GOT3 (cell line): ENCODE results near the gene SLFN13.
"Not testable (repeated sequence)": the region's sequence is repeated elsewhere in the genome, so short reads cannot be mapped to it uniquely, and the experiment has no call there.

Experiments
- DNase-seq: peaks from one replicate; lab custom pipeline; 2025; ENCODE audit warnings: mixed read lengths; lab: John Stamatoyannopoulos, UW

Gene SLFN13

GRCh38 chr17:35448214-35448898 is at the start of gene SLFN13:
TSS of gene SLFN13 (minus strand) at chr17:35448766. CDS start at chr17:35445680, 3,086 bp downstream.
- no peak for DNase-seq

GRCh38 chr17:35496451-35497290 is 48.1 kb upstream of the SLFN13 start:
- no peak for DNase-seq

DNA sequence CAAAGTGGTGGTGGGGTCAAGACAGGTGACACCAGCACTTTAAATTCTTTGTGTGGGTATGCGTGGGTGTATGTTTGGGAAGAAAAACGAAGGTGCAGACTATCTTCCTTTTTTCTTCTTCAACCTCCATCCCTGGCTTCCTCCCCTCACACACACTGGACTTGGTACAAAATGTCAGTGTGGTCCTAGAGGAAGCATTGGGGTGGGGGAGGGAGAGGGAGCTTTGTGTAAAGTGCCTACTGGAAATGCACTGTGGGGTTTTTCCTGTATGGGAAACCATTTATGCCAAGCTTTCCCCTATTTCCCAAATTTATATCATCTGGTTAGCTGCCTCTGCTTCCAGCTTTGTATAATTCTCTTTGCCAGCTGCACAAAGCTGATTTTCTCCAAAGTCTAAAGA is 44.5 kb upstream of the SLFN13 start:
- DNase-seq = no peak

DNA sequence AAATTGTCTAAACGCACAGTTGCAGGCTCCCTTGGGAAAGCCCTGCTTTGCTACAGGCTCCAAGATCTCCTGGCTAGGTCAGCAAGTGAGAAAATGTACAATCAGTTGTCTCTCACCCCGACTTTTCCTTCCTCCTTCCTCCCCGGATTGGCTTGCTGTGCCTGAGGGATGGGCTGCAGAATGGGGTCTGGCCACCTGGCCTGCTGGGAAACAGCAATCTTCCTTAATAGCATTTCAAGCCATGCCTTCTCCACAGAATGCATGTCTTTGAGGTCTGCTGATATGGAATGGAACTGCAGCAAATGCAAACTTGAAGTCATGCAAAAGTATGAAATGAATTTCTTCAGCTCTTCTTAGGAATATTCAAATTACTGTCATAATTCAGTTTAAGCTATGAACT is 42.9 kb upstream of the SLFN13 start:
- DNase-seq = no peak

- no peak for DNase-seq
These were observed 41.4 kb upstream of the SLFN13 start for GRCh38 chr17:35489944-35490343.

DNA sequence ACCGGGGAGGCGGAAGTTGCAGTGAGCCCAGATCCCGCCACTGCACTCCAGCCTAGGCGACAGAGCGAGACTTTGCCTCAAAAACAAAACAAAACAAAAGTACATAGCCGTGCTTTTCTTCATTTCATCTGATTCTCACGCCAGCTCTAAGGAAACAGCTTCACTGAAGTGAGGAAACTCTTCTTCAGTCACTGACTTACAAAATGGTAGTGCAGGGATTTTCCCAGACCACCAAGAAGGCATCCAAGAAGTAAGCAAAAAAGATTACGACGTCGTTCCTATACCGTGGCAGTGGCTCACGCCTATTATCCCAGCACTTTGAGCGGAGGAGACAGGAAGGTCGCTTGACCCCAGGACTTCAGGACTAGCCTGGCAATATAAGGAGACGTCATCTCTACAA is 40.4 kb upstream of the SLFN13 start:
- no peak for DNase-seq

GRCh38 chr17:35486920-35487732 is 38.6 kb upstream of the SLFN13 start:
- peak; percentile 26 for DNase-seq

GRCh38 chr17:35479271-35479670 is 30.7 kb upstream of the SLFN13 start:
- DNase-seq = no peak

DNA sequence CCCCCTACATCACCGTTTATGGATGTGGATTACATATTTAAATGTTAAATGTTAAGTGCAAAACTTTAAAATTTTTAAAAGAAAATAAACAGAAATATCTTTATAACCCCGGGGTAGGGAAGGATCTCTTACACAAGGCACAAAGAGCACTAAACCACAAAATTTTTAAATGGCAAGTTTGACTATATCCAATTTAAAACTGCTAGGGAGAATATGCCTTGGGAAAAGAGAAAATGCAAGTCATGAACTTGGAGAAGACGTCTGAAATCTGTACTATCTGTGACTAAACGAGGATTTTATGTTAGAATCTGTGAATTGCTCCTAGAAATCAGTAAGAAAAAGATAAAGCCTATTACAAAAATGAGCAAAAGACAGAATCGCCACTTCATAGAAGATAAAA is 28.7 kb upstream of the SLFN13 start:
- no peak for DNase-seq

- no peak for DNase-seq
These were observed 27.8 kb upstream of the SLFN13 start for GRCh38 chr17:35476283-35476820.

- no peak for DNase-seq
These were observed 19.9 kb upstream of the SLFN13 start for GRCh38 chr17:35468475-35468874.

- no peak for DNase-seq
These were observed 19.3 kb upstream of the SLFN13 start for GRCh38 chr17:35467824-35468223.

DNA sequence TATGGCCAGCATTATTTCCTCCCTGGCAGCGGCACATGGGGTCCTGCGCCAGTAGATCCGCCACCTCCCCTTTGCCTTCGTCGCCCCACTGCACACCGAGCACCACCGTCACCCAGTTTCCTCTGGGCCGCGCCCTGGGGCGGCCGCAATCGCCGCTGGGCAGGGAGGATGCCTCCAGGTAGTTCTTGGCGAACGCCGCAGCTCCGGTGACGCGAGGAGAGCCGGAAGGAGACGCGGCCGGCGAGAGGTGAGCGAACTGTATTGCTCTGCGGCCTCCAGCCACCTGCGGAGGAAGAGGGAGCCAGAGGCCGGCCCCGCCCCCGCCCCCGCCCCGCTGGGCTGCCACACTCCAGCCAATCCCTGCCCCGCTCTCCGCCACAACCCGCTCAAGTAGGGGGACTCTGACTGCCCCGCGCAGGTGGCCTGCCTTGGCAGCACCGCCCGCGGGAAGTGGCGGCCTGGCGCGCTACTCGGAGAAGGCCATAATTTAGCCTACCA is 11.8 kb upstream of the SLFN13 start:
- no peak for DNase-seq

DNA sequence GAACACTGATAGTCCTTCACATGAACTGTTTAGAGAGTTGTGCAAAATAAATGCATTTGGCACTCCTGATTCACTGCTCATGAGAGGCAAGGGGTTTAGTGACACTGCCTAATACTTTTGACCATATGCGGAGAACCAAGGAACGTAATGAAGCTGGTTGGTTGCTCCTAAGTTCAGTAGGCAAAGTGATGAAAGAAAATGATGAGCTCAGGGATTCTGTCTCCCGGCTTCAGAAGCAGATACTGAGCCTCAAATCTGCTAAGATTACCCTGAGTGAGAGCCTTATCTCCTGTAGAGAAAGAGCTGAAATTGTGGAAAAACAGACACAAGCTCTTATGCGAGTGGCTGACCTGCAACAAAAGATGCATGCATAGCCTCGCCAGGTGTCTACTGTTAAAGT is 5.5 kb upstream of the SLFN13 start:
- DNase-seq = not testable (repeated sequence)

GRCh38 chr17:35453171-35453570 is 4.6 kb upstream of the SLFN13 start:
- no peak for DNase-seq

- DNase-seq = no peak
These were observed 885 bp upstream of the SLFN13 start for GRCh38 chr17:35449371-35449931.

DNA sequence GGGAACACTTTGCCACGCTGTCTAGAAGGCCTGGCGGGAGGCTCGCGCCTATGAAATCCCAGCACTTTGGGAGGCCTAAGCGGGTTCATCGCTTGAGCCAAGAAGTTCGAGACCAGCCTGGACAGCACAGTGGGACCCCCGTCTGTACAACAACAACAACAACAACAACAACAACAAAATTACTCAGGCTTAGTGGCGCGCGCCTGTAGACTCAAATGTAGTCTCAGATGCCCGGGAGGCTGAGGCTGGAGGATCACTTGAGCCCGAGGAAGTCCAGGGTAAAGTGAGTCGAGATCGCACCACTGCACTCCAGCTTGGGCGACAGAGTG is 297 bp upstream of the SLFN13 start:
- DNase-seq = no peak

DNA sequence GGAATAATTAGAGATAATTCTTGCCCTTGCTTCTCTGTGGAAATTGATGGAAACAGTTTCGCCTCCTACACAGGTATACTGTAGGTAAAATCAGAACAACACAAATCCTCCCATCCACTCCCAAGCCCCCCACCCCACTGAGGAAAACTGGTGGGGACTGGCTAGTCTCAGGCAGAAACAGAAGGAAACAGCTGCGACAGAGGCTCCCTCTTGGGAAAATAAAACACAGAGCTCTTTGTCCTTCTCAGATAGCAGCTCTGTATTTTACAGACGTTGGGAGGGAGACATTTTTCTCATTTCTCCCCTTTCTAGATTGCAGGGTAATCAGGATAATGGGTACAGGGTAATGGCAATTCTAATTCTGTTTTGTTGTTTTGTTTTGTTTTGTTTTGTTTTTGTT is 1.1 kb downstream of the SLFN13 start:
- DNase-seq = no peak

GRCh38 chr17:35438433-35438832 is 10.1 kb downstream of the SLFN13 start:
- DNase-seq = no peak

DNA sequence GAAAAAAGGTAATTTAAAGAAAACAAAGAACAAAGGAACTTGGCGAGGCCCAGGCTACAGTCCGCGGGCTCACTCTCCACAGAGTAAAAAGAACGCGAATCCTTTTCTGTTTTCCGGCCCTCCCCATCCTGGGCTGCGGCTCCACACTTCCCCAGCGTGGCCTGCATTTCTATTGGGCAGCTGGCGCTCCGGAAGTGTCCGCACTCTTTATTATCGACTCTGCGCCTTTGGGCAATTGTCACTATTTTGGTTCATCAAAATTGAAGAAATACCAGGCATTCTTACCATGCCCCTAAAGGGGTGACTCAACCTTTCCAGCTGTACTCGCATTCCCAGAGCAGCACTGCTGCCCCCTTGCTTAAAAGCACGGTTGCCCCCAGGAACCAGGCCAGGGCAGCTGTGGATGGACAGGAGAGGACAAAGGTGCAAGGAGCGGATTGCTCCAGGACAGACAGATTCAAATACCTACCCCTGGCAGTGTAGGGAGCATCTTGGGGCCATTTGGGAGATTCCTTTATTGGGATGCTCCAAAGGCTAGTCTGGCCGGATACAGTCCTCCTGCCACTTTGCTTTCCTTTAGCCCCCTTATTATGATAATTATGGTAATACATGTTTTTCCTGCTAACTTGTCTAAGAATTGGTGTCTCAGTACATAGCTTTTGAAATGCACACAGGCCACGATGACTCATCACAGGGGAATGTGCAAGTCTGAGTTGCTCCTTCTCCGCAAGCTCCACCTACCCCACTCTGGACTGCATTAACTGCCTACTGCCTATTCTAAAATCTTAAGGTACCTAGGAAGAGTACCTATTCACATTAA is 15.3 kb downstream of the SLFN13 start:
- DNase-seq = peak; percentile 61
